Epidermal melanocyte (primary cell): ENCODE measurements around the gene SASH1.

ENCODE experiments used
- DNase-seq: peaks from one replicate; pipeline ENCODE4 v3.0.0; 2011; ENCODE audit warnings: low spot score; ENCODE audit not compliant: insufficient read length

Gene SASH1

GRCh38 chr6:148398678-148399077, 56.0 kb downstream of the SASH1 start:
- DNase-seq: peak; percentile 51

- no peak for DNase-seq
Observed at GRCh38 chr6:148401571-148401970, 58.9 kb downstream of the SASH1 start.

GRCh38 chr6:148404456-148405054, 61.9 kb downstream of the SASH1 start:
- DNase-seq: no peak

- DNase-seq: no peak
Observed at GRCh38 chr6:148405894-148406293, 63.3 kb downstream of the SASH1 start.

DNA sequence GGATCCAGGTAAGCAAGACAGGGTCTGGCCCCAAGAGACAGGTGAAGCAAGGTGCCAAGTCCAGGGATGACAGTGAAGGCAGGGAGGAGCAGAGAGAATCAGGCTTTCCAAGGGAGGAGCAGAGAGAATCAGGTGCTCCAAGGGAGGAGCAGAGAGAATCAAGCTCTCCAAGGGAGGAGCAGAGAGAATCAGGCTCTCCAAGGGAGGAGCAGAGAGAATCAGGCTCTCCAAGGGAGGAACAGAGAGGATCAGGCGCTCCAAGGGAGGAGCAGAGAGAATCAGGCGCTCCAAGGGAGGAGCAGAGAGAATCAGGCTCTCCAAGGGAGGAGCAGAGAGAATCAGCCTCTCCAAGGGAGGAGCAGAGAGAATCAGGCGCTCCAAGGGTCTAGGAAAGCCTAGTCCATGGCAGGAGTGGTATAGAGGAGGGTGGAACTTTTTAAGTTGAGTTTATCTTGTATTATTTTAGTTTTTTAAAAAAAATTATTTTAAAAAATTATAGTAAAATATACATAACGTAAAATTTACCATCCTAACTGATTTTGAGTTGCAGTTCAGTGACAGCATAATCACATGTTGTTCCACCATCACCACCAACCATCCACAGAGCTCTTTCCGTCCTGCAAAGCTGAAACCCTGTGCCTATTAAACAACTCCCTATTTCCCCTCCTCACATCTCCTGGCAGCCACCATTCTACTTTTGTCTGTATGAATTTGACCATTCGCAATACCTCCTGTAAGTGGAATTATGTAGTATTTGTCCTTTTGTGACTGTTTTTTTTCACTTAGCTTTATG, 64.1 kb downstream of the SASH1 start:
- DNase-seq: no peak

DNA sequence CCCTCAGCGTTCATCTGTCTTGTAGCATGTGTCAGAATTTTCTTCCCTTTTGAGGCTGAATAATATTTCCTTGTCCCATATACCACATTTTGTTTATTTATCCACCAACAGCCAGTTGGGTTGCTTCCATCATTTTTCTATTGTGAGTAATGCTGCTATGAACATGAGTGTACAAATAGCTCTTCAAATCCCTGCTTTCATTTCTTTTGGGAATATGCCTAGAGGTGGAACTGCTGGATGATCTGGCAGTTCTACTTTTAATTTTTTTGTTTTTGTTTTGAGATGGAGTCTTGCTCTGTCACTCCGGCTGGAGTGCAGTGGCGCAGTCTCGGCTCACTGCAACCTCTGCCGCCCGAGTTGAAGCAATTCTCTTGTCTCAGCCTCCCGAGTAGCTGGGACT, 64.7 kb downstream of the SASH1 start:
- DNase-seq: peak; percentile 44

DNA sequence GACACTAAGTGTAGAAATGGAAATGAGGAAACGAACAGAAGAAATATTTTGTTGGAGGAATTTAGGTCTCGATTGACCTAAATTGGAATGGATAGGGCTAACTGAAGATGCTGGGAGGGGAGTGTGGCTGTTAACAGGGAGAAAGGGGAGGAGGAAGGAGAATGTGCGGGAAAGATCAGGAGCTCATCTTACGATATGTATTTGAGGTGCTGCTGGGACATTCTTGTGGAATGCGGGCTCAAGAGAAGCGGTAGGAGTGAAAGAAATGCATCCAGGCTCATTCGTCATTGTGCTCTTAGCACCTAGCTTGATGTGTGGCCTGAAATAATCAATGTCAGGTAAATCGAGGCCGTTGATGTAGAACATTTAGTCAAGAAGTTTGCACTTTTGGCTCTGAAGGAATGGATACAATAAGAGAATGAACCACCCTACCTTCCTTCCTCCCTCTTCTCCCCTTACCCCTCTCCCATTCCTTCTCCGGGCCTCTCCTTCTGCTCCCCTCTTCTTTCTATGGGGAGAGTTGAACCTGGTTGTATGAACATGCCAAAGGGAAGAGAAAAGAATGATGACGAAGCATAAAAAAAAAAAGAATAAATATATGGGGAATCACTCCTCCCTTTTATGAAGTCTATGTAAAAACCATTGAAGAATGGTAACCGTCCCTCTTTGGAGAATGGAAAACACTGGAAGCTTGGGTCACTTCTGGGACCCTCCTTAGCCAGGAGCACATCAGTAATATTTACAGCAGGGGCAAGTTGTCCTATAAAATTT, 70.9 kb downstream of the SASH1 start:
- DNase-seq: no peak

DNA sequence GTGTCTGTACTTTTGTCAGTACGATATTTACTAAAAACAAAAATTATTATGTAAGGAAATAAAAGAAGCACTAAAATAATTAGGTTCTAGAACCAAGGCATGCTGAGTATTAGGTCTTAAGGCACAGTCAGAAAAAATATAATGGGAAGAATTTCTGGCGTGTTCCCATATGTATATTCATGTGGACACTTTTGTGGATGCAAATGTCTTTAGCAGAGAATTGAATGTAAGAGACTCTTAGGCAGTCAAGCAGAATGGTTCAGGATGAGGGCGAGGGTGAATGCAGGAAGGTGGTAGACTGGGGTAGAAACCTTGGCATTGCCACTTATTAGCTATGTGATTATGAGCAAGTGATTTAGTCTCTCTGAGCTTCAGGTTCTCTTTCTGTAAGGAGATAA, 71.5 kb downstream of the SASH1 start:
- no peak for DNase-seq

GRCh38 chr6:148414836-148415235, 72.2 kb downstream of the SASH1 start:
- DNase-seq: no peak

DNA sequence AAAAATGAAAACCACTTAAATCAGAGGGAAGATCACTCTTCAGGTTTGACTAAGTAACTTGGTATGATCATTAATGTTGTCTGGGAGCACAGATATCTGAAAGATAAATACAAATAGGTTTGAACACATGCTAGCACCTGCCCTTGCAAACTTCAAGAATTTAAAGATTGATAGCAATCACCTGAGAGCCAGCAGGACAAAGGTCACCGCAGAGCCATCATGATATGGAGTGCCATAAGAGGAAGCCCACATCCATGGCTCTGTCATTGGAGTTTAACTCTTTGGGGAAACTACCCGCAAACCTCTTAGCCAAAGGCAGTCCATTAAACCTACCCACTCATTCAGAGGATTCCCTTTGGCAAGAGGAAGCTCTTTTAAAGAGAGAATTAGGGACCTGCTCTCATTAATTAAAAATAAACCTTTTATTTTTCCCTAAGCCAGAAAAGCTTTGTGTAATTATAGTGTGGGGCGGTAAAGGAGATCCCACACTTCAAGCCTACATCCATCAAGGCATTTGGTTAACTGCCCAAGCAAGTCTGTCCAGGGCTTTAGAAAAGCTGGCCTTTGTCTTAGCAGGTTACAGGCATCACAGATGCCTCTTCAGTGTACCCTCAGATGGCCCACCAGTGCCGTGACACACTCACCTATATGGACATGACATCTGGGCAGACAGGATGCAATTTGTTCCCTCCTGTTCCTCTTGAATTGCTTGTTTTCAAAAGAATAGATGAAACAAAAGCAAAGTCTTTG, 73.0 kb downstream of the SASH1 start:
- no peak for DNase-seq

- no peak for DNase-seq
Observed at GRCh38 chr6:148416330-148416965, 73.8 kb downstream of the SASH1 start.

DNA sequence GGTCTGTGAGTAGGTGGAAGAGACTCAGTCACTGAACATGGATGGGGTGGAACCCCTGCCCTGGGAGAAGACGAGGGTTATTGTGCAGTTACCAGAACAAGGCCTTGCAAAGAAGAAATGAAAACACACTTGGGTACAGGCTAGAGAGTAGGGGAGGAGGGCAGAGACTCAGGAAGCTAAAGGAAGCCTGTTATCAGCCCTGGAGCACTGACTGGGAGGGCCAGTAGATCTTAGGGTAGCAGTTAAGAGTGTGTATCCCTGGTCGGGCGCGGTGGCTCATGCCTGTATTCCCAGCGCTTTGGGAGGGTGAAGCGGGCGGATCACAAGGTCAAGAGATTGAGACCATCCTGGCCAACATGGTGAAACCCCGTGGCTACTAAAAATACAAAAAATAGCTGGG, 74.4 kb downstream of the SASH1 start:
- no peak for DNase-seq

DNA sequence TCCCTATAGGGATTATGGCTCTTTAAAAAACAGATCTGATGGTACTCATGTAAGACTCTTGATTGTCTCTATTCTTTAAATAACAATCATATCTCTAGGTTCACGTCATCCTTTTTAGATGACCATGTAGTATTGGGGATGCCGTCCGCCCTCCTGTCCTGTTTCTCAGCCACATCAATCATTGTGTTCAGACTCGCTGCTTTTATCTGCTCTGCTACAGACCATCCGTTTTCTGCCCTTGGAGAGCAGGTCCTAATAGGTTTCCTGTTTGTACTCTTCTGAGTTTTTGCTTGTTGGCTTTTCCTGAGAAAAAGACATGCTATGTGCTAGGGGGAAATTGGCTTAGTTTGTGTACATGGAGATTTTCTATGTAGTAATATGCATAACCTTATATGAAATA, 76.8 kb downstream of the SASH1 start:
- DNase-seq: no peak

- no peak for DNase-seq
Observed at GRCh38 chr6:148422085-148422484, 79.4 kb downstream of the SASH1 start.

- DNase-seq: no peak
Observed at GRCh38 chr6:148423133-148423532, 80.5 kb downstream of the SASH1 start.

- DNase-seq: no peak
Observed at GRCh38 chr6:148423601-148424270, 81.1 kb downstream of the SASH1 start.

- DNase-seq: no peak
Observed at GRCh38 chr6:148425443-148425842, 82.8 kb downstream of the SASH1 start.

- DNase-seq: no peak
Observed at GRCh38 chr6:148426317-148426977, 83.8 kb downstream of the SASH1 start.

DNA sequence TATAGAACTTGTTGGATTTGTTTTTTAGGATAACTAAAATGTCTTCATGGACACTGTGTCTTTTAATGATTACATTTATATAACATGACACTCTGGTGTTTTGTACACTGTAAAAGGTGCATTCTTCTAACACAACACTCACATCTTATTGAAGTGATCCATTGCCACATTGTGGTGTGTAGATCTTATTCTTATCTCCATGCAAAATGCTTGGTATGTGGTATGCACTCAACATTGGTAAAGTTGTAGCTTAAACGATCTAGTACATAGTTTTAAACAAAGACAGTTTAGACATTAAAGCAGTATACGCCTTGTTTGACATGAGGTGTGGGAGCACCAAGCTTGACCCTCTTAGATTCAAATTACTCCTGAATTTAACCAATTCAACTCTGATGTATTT, 84.7 kb downstream of the SASH1 start:
- no peak for DNase-seq

GRCh38 chr6:148429423-148429822, 86.8 kb downstream of the SASH1 start:
- no peak for DNase-seq
